HCT116 (cell line): Measurements from ENCODE around the gene OBSCN. TPM values are rescaled to one million over a fixed set of nuclear protein-coding genes. Genes with fewer than 3 reads are reported as not detected.

ENCODE experiments used
- ATAC-seq: fragments of 200-7000 bp; cut with Tn5 transposase; 2 replicates; pipeline ENCODE4 v1.9.1; 2020; ENCODE audit warnings: mild to moderate bottlenecking, moderate library complexity
- BruUV-seq: library from RNA; stranded (reverse); fragments of 400-500 nt; replicated peaks from 2 replicates; lab custom pipeline; 2021; lab: Mats Ljungman, UMichigan
- CTCF ChIA-PET: fragments of 300-600 bp; sonication (Branson Sonifier 250); formaldehyde crosslinking; loops from one replicate; lab custom pipeline; 2021; ENCODE audit warnings: antibody characterized with exemption; lab: Charles Lee
- POLR2A ChIA-PET: fragments of 300-600, 350-600 bp; sonication (Branson Sonifier 250); formaldehyde crosslinking; loops from one replicate; lab custom pipeline; 2021; ENCODE audit warnings: antibody characterized with exemption; lab: Charles Lee
- RAD21 ChIA-PET, 2 experiments: fragments of 300-600 bp; sonication (Branson Sonifier 250); formaldehyde crosslinking; loops; one replicate each; lab custom pipeline; 2023; ENCODE audit warnings: low total read pairs in 2 of 2; ENCODE audit not compliant: uncharacterized antibody in 2 of 2, unreplicated experiment in 2 of 2, low non-redundant PET in 1 of 2; lab: Charles Lee
- DNase-seq: peaks from one replicate; pipeline ENCODE4 v3.0.0-alpha.2; 2010; ENCODE audit warnings: low read depth, low spot score
- H2AFZ ChIP-seq: fragments of 200-600 bp; shearing (Covaris generic), sonication (generic); 2 replicates; pipeline ENCODE4 v1.6.1; 2017; ENCODE audit warnings: low read depth, mixed run types, mixed read lengths, antibody characterized with exemption, low read length; ENCODE audit not compliant: poor library complexity, severe bottlenecking
- H3K27ac ChIP-seq: 2 replicates; pipeline ENCODE4 v1.5.1; 2012; ENCODE audit warnings: low read depth, low read length
- H3K27me3 ChIP-seq: fragments of 200-600 bp; sonication (generic); 2 replicates; pipeline ENCODE4 v1.6.1; 2016; ENCODE audit warnings: mixed run types, low read length, mixed read lengths; ENCODE audit not compliant: insufficient read depth
- H3K36me3 ChIP-seq, 2 experiments: fragments of 200-500 bp in 1 of 2; fragments of 200-600 bp in 1 of 2; sonication (Bioruptor generic) in 1 of 2; sonication (generic) in 1 of 2; 2 replicates each; pipeline versions ENCODE4 v1.5.1 to v1.6.1; 2014 to 2016; ENCODE audit warnings: low read length in 2 of 2, inconsistent platforms in 1 of 2, mixed read lengths in 1 of 2, mixed run types in 1 of 2; ENCODE audit not compliant: insufficient read depth in 2 of 2, control insufficient read depth in 1 of 2
- H3K4me1 ChIP-seq, 2 experiments: fragments of 200-600 bp in 1 of 2; sonication (generic) in 1 of 2; 2 replicates each; pipeline versions ENCODE4 v1.5.1 to v1.6.1; 2012 to 2017; ENCODE audit warnings: low read length in 2 of 2, inconsistent platforms in 1 of 2, mild to moderate bottlenecking in 1 of 2, mixed read lengths in 1 of 2, mixed run types in 1 of 2, moderate library complexity in 1 of 2; ENCODE audit not compliant: insufficient read depth in 2 of 2, control insufficient read depth in 1 of 2
- H3K4me2 ChIP-seq: fragments of 200-600 bp; sonication (generic); 2 replicates; pipeline ENCODE4 v1.6.1; 2017; ENCODE audit warnings: mixed run types, low read length, mixed read lengths
- H3K4me3 ChIP-seq, 2 experiments: fragments of 200-600 bp in 1 of 2; sonication (generic) in 1 of 2; replicated peaks in 1 of 2; 2 replicates each; pipeline ENCODE4 v1.5.1; 2011 to 2016; ENCODE audit warnings: low read length in 2 of 2, control low read depth in 1 of 2, low read depth in 1 of 2, mild to moderate bottlenecking in 1 of 2, mixed read lengths in 1 of 2, mixed run types in 1 of 2
- H3K79me2 ChIP-seq: fragments of 200-600 bp; sonication (generic); 2 replicates; pipeline ENCODE4 v1.6.1; 2017; ENCODE audit warnings: mild to moderate bottlenecking, mixed run types, low read length, moderate library complexity, mixed read lengths; ENCODE audit not compliant: insufficient read depth
- H3K9ac ChIP-seq: fragments of 200-600 bp; sonication (generic); 2 replicates; pipeline ENCODE4 v1.6.1; 2016; ENCODE audit warnings: low read length, mixed read lengths
- H3K9me2 ChIP-seq: fragments of 200-600 bp; sonication (generic), shearing (Covaris generic); 2 replicates; pipeline ENCODE4 v1.6.1; 2017; ENCODE audit warnings: mixed run types, mild to moderate bottlenecking, moderate library complexity; ENCODE audit not compliant: insufficient read depth
- H3K9me3 ChIP-seq, 2 experiments: fragments of 200-500 bp in 1 of 2; fragments of 200-600 bp in 1 of 2; sonication (Bioruptor generic) in 1 of 2; sonication (generic) in 1 of 2; 2 replicates each; pipeline ENCODE4 v1.6.1; 2014 to 2017; ENCODE audit warnings: low read length in 2 of 2, mixed read lengths in 2 of 2, inconsistent platforms in 1 of 2, low read depth in 1 of 2, mild to moderate bottlenecking in 1 of 2, mixed run types in 1 of 2, moderate library complexity in 1 of 2; ENCODE audit not compliant: control insufficient read depth in 1 of 2, insufficient read depth in 1 of 2
- H4K20me1 ChIP-seq: fragments of 200-600 bp; sonication (generic), shearing (Covaris generic); 2 replicates; pipeline ENCODE4 v1.6.1; 2017; ENCODE audit warnings: mixed run types, mild to moderate bottlenecking, moderate library complexity; ENCODE audit not compliant: insufficient read depth
- CBX3 ChIP-seq: IDR thresholded peaks from 2 replicates; pipeline ENCODE4 v1.6.1; 2012; ENCODE audit warnings: low read depth
- CTCF ChIP-seq, 3 experiments: fragments of 200-600 bp in 1 of 3; sonication (generic) in 1 of 3; IDR thresholded peaks in 2 of 3; conservative IDR thresholded peaks in 1 of 3; 2 replicates each; pipeline ENCODE4 v1.5.1; 2012 to 2017; ENCODE audit warnings: low read depth in 2 of 3, low read length in 2 of 3, antibody characterized with exemption in 1 of 3, borderline replicate concordance in 1 of 3, control low read depth in 1 of 3, mild to moderate bottlenecking in 1 of 3, mixed read lengths in 1 of 3, mixed run types in 1 of 3, moderate library complexity in 1 of 3; ENCODE audit not compliant: insufficient read depth in 1 of 3
- ELF1 ChIP-seq: IDR thresholded peaks from 2 replicates; pipeline ENCODE4 v1.6.1; 2012; ENCODE audit warnings: low read depth, borderline replicate concordance
- EZH2 ChIP-seq: fragments of 200-600 bp; sonication (generic); IDR thresholded peaks from 2 replicates; pipeline ENCODE4 v1.6.1; 2017; ENCODE audit warnings: antibody characterized with exemption, mixed run types
- FOSL1 ChIP-seq: IDR thresholded peaks from 2 replicates; pipeline ENCODE4 v1.6.1; 2012; ENCODE audit warnings: low read depth
- JUND ChIP-seq: IDR thresholded peaks from 2 replicates; pipeline ENCODE4 v1.6.1; 2012
- SIN3A ChIP-seq: IDR thresholded peaks from 2 replicates; pipeline ENCODE4 v1.6.1; 2012; ENCODE audit warnings: low read depth
- SP1 ChIP-seq: IDR thresholded peaks from 2 replicates; pipeline ENCODE4 v1.6.1; 2012; ENCODE audit warnings: low read depth
- SRF ChIP-seq: IDR thresholded peaks from 2 replicates; pipeline ENCODE4 v1.6.1; 2012; ENCODE audit warnings: low read depth
- TCF7L2 ChIP-seq: IDR thresholded peaks from 2 replicates; pipeline ENCODE4 v1.7.0; 2011; ENCODE audit warnings: borderline replicate concordance, inconsistent platforms; ENCODE audit not compliant: insufficient read depth, insufficient read length; ENCODE audit errors: extremely low read depth
- ZNF274 ChIP-seq: fragments of 200-500 bp; sonication (Bioruptor generic); IDR thresholded peaks from 2 replicates; pipeline ENCODE4 v1.6.1; 2014; ENCODE audit warnings: mild to moderate bottlenecking, low read depth, low read length, inconsistent platforms
- intact Hi-C: fragments of 100-400 bp; cut with micrococcal nuclease; formaldehyde crosslinking; loops from 2 replicates; pipeline ENCODE4 v1.10.0; 2022
- total RNA-seq: library from RNA; stranded (reverse); gene quantifications from one replicate; pipeline ENCODE4 v1.2.1, GENCODE V29; 2021; ENCODE audit not compliant: unreplicated experiment
- TF ChIP-seq, protein P1 (sequence below): IDR thresholded peaks from 2 replicates; pipeline ENCODE4 v1.6.1; 2012

OBSCN gene
- total RNA-seq, 1 experiment from 2014 or later, result 16.6 TPM

DNA sequence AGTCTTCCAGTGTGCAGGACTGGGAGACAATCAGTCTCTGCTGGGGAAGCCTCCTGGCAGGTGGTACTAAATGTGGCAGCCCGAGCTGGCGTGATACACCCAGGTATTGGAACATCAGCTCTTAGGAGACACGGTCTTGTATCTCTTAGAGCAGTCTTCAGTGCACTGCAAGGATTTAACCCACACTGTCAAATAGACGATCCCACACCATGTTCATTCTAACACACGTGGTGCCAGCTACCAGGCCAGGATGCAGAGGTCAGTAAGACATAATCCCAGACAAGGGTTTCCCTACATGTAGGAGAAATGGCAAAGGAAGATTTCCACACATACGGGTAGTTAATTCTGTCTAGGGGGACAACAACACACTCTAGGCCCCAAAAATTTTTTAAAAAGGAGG lies 190.1 kb downstream of the OBSCN start:
- DNase-seq (no peak), ATAC-seq (no peak)
- no peak overlapping the region for H3K9ac ChIP-seq
- no peak overlapping the region for H3K4me2 ChIP-seq
- H2AFZ ChIP-seq, result no peak overlapping the region
- H3K27me3 ChIP-seq, result no peaks in the 10 kb centered on the region
- TF ChIP-seq ZNF274, result no peak
- TF ChIP-seq SRF, result no peak
- TF ChIP-seq FOSL1, result no peak
- no peak for TF ChIP-seq EZH2
- TF ChIP-seq CTCF (IDR thresholded peaks at IDR 0.05 in 2 of 3, conservative IDR thresholded peaks at IDR 0.05 in 1 of 3; ENCODE audit: borderline replicate concordance in 1 of 3, insufficient read depth in 1 of 3, low read depth in 2 of 3, low read length in 2 of 3), result no peak
- TF ChIP-seq SIN3A, result no peak
- no peak for TF ChIP-seq TCF7L2
- TF ChIP-seq ELF1, result no peak
- TF ChIP-seq JUND, result no peak
- TF ChIP-seq, protein P1, sequence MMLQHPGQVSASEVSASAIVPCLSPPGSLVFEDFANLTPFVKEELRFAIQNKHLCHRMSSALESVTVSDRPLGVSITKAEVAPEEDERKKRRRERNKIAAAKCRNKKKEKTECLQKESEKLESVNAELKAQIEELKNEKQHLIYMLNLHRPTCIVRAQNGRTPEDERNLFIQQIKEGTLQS, result no peak
- TF ChIP-seq SP1, result no peak
- TF ChIP-seq CBX3, result no peak
- H3K79me2 ChIP-seq, result peaks cover 35% of the 10 kb centered on the region
- H3K4me1 ChIP-seq, result peaks cover 9 to 16% of the 10 kb centered on the region in 2 experiments; a peak in 3 of 4 replicates
- BruUV-seq, result no TSS peak
- H4K20me1 ChIP-seq, result no peaks in the 10 kb centered on the region
- H3K9me3 ChIP-seq, result no peaks in the 10 kb centered on the region
- no peak overlapping the region for H3K4me3 ChIP-seq
- peaks cover 27 to 38% of the 10 kb centered on the region in 2 experiments; a peak in 3 of 4 replicates for H3K36me3 ChIP-seq
- ChIA-PET RAD21 (no interaction called here), CTCF (no interaction called here), POLR2A (no interaction called here)
- no peaks in the 10 kb centered on the region for H3K9me2 ChIP-seq
- H3K27ac ChIP-seq, result no peak overlapping the region
- intact Hi-C loops, result no loop called here
